ENCODE measurements around the gene CDCP1.

The CDCP1 gene

GRCh38 chr3:45062697-45063070 lies 83.5 kb downstream of the CDCP1 start:
- in situ Hi-C loops (cut with HindIII; ENCODE audit: low sequenced_read_pairs): no loop called here
- DNase-seq (ENCODE audit: low read depth, low spot score): no peak
- no peak overlapping the region for H3K4me3 ChIP-seq (ENCODE audit: low read depth, low read length)
- no peak for TF ChIP-seq CTCF (IDR thresholded peaks at IDR 0.05; ENCODE audit: low read depth, low read length)

GRCh38 chr3:45060165-45060892 lies 85.8 kb downstream of the CDCP1 start:
- no peak for TF ChIP-seq CTCF (IDR thresholded peaks at IDR 0.05; ENCODE audit: low read depth, low read length)
- in situ Hi-C loops (cut with HindIII; ENCODE audit: low sequenced_read_pairs): no loop called here
- DNase-seq (ENCODE audit: low read depth, low spot score): no peak
- H3K4me3 ChIP-seq (ENCODE audit: low read depth, low read length): no peak overlapping the region

GRCh38 chr3:45059132-45059531 lies 87.0 kb downstream of the CDCP1 start:
- no peak for TF ChIP-seq CTCF (IDR thresholded peaks at IDR 0.05; ENCODE audit: low read depth, low read length)
- in situ Hi-C loops (cut with HindIII; ENCODE audit: low sequenced_read_pairs): no loop called here
- DNase-seq (ENCODE audit: low read depth, low spot score): no peak
- H3K4me3 ChIP-seq (ENCODE audit: low read depth, low read length): no peak overlapping the region

GRCh38 chr3:45057557-45057956 lies 88.6 kb downstream of the CDCP1 start:
- no peak for TF ChIP-seq CTCF (IDR thresholded peaks at IDR 0.05; ENCODE audit: low read depth, low read length)
- in situ Hi-C loops (cut with HindIII; ENCODE audit: low sequenced_read_pairs): no loop called here
- no peak overlapping the region for H3K4me3 ChIP-seq (ENCODE audit: low read depth, low read length)
- DNase-seq (ENCODE audit: low read depth, low spot score): no peak

GRCh38 chr3:45056608-45057301 lies 89.4 kb downstream of the CDCP1 start:
- no peak for TF ChIP-seq CTCF (IDR thresholded peaks at IDR 0.05; ENCODE audit: low read depth, low read length)
- DNase-seq (ENCODE audit: low read depth, low spot score): no peak
- in situ Hi-C loops (cut with HindIII; ENCODE audit: low sequenced_read_pairs): no loop called here
- H3K4me3 ChIP-seq (ENCODE audit: low read depth, low read length): no peak overlapping the region

- H3K4me3 ChIP-seq (ENCODE audit: low read depth, low read length): no peak overlapping the region
- in situ Hi-C loops (cut with HindIII; ENCODE audit: low sequenced_read_pairs): no loop called here
- peak; percentile 78 for DNase-seq (ENCODE audit: low read depth, low spot score)
- TF ChIP-seq CTCF (IDR thresholded peaks at IDR 0.05; ENCODE audit: low read depth, low read length): no peak
Measured at GRCh38 chr3:45055411-45056143, 90.6 kb downstream of the CDCP1 start.

Data from astrocyte of the spinal cord (primary cell).